ENCODE measurements around the gene NPTXR.

Gene NPTXR

DNA sequence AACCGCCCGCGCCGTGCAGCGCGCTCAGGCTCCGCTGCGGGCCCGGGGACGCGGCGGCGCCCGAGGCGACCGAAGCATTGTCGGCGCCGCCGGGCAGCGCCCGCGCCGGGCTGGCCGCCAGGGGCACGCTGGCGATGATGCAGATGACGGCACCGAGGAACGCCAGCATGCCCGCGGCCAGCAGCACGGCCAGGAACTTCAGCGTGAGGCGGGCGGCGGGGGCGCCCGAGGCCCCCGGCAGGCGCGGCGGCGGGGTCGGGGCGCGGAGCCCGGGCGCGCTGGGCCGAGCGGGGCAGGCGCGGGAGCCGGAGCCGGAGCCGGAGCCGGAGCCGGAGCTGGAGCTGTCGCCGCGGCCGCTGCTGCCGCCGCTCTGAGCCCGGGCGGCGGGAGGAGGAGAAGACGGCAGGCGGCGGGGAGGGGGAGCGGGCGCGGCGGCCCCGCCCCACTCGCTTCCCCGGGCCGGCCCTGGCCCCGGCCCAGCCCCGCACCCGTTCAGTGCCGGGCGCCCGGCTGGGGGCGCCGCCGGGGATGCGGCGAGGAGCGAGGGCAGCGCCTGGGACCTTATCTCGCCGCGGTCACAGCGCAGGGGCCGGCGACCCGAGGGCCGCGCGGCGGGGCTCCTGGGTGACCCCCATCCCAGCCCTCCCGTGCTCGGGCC is at the start of gene NPTXR:
Gene NPTXR, minus strand, starts transcription at position 372 of the 658 bp plus-strand sequence.
- no peak for DNase-seq

DNA sequence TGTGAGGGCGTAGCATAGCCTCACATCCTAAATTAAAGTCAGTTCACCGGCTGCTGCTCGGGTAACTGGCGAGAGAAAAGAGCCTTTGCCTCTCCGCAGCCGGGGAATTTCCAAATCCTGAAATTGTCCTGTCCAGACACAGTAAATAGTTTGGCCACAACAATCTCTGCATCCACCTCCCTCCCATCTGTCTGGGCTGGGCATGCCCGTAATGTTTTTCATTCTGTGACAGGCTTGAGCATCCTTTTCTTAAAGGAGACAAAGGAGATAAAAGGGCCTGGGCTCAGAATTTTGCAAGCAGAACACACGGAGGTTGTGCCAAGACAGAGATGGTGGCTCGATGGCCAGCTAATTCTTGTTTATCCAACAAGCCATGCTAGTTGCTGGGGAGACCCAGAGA is 47.4 kb upstream of the NPTXR start:
- DNase-seq: no peak

- no peak for DNase-seq
Measured at GRCh38 chr22:38890377-38890776, 46.5 kb upstream of the NPTXR start.

GRCh38 chr22:38886333-38886732 is 42.5 kb upstream of the NPTXR start:
- DNase-seq: no peak

DNA sequence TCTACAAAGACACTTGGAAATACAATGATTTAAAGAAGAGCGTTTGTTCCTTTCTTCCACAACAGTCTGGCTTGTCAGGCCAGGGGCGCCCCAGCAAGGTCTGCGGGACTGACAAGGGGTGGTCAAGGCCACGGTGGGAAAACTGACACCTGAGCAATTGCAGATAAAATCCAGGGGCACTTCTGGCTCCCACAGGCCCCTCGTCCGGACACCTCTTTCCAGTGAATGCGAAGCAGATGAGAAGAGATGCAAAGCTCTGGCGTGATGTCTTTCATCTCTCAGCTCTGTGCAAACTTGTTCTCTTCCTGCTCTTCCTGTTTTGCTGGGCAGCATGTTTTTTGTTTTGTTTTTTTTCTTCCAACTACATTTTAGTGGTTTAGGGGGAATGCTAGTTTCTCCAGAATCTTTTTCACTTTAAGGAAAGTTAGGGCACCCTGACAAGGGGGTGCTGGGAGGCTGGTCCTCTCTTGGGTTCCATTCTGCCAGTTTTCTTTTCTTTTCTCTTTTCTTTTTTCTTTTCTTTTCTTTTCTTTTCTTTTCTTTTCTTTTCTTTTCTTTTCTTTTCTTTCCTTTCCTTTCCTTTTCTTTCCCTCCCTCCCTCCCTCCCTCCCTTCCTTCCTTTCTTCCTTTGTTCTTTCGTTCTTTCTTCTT is 39.3 kb upstream of the NPTXR start:
- DNase-seq: no peak

GRCh38 chr22:38881997-38882879 is 38.4 kb upstream of the NPTXR start:
- DNase-seq: no peak

GRCh38 chr22:38881464-38881871 is 37.6 kb upstream of the NPTXR start:
- no peak for DNase-seq

GRCh38 chr22:38879961-38880360 is 36.1 kb upstream of the NPTXR start:
- DNase-seq: no peak

DNA sequence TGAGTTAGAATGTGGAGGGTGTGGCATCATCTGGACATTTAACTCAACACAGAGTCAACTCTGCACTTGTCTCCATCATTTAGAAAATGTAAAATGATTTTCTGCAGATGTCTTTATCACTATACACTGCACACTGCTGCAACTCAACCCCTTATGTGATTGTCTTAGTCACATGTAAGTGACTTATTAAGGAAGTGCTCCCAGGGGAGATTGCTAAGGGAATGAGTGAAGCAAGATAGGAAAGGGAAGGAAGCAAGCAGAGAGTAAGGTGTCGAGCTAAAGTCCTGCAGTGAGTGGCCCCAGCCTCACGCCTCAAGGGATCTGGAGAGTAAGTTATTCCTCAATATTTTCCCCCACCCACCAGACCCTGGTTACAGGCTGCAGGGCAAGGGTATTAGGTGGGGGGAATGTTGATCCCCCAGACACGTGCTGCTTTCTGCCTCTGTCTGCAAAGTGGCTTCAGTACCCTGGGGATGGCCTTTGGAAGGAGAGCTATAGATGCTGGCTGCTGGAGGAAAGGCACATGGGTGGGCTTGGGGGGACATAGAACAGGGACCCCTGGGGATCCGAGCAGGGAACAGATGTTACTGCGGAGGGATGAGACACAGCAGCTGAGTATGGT is 35.4 kb upstream of the NPTXR start:
- DNase-seq: no peak

GRCh38 chr22:38878001-38878400 is 34.2 kb upstream of the NPTXR start:
- DNase-seq: no peak

GRCh38 chr22:38874529-38875222 is 30.8 kb upstream of the NPTXR start:
- peak; percentile 42 for DNase-seq

GRCh38 chr22:38873469-38874411 is 29.9 kb upstream of the NPTXR start:
- peak; percentile 79 for DNase-seq

- DNase-seq: no peak
Measured at GRCh38 chr22:38872831-38873248, 29.0 kb upstream of the NPTXR start.

DNA sequence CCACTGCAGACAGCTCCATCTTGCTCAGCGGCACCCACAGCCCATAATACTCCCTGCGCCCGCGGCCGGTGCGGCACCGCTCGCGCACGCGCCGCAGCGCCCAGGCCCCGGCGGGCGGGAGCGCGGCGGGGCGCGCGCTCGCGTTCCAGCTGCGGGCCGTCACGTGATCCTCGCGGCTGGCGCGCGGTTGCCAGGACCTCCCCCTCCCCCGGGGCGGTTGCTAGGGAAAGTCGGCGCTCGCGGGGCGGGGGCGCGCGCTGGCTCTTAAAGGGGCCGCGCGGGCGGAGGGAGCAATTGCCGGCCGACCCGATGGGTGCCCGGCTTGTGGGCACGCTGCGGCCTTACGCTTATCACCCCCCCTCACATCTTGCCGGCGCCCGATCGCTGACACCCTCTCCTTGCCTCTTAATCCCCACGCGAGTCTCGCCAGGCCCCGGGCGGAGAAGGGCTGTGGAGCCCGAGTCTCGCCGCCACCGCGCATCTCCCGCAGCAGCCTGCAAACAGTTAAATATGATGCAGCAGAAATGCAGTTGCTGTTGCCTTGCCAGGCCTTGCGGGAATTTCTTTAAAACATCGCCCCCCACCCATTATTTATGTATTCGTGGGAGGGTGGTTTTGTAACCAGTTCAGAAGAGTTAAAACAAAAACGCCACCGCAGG is 28.5 kb upstream of the NPTXR start, which contains the start of gene CBX6:
Gene CBX6, minus strand, starts transcription at position 45 of the 659 bp plus-strand sequence. Its CDS starts 26 bp downstream, at position 19.
- peak; percentile 98 for DNase-seq

DNA sequence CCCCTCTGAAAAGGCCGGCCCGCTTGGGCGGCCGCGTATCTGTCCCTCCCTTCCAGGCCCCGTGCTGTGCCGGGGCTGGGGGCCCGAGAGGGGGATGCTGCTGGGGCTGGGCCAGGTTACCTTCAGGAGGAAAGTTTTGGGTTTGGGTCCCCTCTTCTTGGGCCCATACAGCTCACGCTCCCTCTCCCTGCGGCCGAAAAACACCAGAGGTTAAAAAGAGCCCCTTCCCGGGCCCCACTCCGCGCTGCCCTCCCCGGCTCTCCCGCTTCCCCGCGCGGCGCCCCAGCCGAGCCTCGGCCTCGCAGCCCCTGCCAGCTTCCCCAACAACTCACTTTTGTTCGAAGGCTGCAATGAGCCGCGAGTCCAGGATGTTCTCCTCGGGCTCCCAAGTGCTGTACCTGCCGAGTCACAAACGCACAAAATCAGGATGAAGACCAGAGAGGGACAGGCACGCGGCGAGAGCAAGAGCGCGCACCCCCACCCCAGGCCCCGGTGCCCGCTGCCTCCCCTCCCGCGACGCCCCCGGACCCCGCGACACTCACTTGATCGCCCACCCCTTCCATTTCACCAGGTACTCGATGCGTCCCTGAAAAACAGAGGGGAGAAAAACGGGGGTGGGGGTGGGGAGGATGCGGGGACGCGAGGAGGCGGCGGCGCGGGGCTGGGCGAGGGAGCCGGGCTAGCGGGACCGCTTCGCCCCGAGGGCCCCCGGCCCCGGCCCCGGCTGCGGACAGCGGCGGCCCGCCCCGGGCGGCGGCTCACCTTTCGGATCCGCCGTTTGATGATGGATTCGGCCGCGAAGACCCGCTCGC is 27.7 kb upstream of the NPTXR start:
- peak; percentile 77 for DNase-seq

DNA sequence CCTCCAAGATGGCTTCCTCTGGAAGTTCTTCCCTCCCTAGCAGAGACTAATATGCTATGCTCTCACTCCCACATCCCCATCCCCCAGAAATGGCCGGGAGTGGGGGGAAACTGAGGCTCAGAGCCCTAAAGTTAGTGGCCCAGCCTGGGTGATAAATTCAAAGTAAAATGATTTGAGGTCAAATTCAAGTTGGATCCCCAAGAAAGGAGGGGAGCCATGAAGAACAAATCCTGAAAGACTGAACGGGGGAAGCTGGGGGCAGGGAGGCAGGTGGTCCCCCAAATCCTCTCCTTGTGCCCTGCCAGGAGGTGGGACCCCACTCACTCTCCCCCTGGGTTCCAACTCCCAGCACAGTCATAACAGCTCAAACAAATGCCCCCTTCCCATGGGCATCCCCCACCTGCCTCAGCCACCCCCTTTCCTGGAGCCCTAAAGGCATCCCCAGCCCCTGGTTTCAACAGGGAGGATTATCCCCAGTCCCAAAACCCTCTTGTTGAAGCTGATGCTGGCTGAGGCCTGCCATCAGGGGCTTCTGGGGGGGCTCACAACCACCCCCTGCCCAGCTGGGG is 27.0 kb upstream of the NPTXR start:
- DNase-seq: no peak

- peak; percentile 92 for DNase-seq
Measured at GRCh38 chr22:38870312-38870741, 26.5 kb upstream of the NPTXR start.

- peak; percentile 49 for DNase-seq
Measured at GRCh38 chr22:38869663-38870062, 25.8 kb upstream of the NPTXR start.

DNA sequence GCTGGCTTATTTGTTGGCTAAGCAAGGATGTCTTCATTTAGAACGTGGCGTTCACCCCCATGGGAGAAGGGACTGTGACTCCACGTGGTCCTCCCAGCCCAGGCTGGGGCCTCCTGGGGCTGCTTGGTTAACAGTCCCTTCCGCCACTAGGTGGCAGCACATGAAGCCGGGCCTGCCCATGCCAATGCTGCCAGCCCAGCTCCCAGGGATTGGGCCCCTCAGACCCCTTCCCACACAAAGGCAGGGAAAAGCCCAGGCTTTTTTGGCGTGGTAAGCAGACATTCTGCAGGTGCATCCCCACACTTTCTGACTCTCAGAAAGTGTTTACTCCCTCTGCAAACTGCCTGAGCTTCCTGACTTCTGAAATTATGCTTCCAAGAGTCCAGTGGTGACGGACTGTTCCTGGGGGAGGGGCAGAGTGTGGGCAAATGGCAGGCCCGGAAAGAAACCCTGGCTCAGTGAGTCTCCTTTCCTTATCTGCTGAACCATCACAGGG is 25.1 kb upstream of the NPTXR start:
- DNase-seq: peak; percentile 97

Data from activated CD8-positive, alpha-beta memory T cell treated with anti-CD3 and anti-CD28 coated beads, Interleukin-2, amount 50 U/mL, for 48 hours (primary cell).